IMR-90 (cell line): Measurements from ENCODE around the gene IMMP1L.

Experiments used
- MXI1 ChIP-seq: IDR thresholded peaks from 2 replicates; pipeline ENCODE4 v1.6.1; 2012; ENCODE audit warnings: low read depth, mild to moderate bottlenecking, low read length, moderate library complexity, borderline replicate concordance
- POLR2A ChIP-seq: IDR thresholded peaks from 2 replicates; pipeline ENCODE4 v1.6.1; 2012; ENCODE audit warnings: mild to moderate bottlenecking, low read depth, low read length
- TF ChIP-seq, protein P1 (sequence below): conservative IDR thresholded peaks from 2 replicates; pipeline ENCODE4 v1.5.1; 2012; ENCODE audit warnings: mild to moderate bottlenecking, low read depth, low read length, improper control_type of control experiment
- TF ChIP-seq, protein P2 (sequence below): fragments of 150-350 bp; IDR thresholded peaks from 2 replicates; pipeline ENCODE4 v1.6.1; 2016; ENCODE audit warnings: low read depth, mild to moderate bottlenecking, low read length, moderate library complexity, borderline replicate concordance

DNA sequence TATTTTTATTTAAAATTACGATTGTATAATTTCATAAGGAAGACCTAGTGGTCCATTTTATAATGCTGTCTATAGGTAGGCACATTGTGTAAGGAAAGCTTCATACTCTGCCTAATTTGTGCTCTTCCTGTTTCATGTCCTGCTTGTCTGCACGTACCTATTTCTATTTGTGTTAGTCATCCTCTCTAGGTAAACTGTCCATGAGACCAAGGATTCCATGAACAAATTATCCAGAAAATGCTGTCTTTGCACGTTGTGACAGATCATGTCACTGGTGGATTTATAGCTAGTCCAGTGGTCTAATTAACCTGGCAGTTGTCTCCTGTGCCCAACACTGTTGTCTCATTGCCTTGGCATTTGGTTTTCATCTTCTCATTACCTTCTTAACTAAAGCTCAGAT, 95.1 kb downstream of the IMMP1L start:
- TF ChIP-seq MXI1 (no peak), POLR2A (no peak)
- TF ChIP-seq, protein P1, sequence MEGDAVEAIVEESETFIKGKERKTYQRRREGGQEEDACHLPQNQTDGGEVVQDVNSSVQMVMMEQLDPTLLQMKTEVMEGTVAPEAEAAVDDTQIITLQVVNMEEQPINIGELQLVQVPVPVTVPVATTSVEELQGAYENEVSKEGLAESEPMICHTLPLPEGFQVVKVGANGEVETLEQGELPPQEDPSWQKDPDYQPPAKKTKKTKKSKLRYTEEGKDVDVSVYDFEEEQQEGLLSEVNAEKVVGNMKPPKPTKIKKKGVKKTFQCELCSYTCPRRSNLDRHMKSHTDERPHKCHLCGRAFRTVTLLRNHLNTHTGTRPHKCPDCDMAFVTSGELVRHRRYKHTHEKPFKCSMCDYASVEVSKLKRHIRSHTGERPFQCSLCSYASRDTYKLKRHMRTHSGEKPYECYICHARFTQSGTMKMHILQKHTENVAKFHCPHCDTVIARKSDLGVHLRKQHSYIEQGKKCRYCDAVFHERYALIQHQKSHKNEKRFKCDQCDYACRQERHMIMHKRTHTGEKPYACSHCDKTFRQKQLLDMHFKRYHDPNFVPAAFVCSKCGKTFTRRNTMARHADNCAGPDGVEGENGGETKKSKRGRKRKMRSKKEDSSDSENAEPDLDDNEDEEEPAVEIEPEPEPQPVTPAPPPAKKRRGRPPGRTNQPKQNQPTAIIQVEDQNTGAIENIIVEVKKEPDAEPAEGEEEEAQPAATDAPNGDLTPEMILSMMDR = no peak
- TF ChIP-seq, protein P2, sequence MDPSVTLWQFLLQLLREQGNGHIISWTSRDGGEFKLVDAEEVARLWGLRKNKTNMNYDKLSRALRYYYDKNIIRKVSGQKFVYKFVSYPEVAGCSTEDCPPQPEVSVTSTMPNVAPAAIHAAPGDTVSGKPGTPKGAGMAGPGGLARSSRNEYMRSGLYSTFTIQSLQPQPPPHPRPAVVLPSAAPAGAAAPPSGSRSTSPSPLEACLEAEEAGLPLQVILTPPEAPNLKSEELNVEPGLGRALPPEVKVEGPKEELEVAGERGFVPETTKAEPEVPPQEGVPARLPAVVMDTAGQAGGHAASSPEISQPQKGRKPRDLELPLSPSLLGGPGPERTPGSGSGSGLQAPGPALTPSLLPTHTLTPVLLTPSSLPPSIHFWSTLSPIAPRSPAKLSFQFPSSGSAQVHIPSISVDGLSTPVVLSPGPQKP = no peak
